ENCODE results near the gene DAD1.

GRCh38 chr14:22557846-22558220, 31.2 kb downstream of the DAD1 start:
- TF ChIP-seq, protein P1, sequence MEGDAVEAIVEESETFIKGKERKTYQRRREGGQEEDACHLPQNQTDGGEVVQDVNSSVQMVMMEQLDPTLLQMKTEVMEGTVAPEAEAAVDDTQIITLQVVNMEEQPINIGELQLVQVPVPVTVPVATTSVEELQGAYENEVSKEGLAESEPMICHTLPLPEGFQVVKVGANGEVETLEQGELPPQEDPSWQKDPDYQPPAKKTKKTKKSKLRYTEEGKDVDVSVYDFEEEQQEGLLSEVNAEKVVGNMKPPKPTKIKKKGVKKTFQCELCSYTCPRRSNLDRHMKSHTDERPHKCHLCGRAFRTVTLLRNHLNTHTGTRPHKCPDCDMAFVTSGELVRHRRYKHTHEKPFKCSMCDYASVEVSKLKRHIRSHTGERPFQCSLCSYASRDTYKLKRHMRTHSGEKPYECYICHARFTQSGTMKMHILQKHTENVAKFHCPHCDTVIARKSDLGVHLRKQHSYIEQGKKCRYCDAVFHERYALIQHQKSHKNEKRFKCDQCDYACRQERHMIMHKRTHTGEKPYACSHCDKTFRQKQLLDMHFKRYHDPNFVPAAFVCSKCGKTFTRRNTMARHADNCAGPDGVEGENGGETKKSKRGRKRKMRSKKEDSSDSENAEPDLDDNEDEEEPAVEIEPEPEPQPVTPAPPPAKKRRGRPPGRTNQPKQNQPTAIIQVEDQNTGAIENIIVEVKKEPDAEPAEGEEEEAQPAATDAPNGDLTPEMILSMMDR (IDR thresholded peaks at IDR 0.05; ENCODE audit: poor library complexity) = no peak
- no peak for TF ChIP-seq EZH2 (IDR thresholded peaks at IDR 0.05; ENCODE audit: borderline replicate concordance)
